ENCODE data around the gene ATXN7L3.
A peak's percentile ranks its signal among the peaks of the same experiment; 100 is the strongest.

Gene ATXN7L3

GRCh38 chr17:44200478-44201155 is 933 bp upstream of the ATXN7L3 start:
- DNase-seq (ENCODE audit: low spot score): no peak

DNA sequence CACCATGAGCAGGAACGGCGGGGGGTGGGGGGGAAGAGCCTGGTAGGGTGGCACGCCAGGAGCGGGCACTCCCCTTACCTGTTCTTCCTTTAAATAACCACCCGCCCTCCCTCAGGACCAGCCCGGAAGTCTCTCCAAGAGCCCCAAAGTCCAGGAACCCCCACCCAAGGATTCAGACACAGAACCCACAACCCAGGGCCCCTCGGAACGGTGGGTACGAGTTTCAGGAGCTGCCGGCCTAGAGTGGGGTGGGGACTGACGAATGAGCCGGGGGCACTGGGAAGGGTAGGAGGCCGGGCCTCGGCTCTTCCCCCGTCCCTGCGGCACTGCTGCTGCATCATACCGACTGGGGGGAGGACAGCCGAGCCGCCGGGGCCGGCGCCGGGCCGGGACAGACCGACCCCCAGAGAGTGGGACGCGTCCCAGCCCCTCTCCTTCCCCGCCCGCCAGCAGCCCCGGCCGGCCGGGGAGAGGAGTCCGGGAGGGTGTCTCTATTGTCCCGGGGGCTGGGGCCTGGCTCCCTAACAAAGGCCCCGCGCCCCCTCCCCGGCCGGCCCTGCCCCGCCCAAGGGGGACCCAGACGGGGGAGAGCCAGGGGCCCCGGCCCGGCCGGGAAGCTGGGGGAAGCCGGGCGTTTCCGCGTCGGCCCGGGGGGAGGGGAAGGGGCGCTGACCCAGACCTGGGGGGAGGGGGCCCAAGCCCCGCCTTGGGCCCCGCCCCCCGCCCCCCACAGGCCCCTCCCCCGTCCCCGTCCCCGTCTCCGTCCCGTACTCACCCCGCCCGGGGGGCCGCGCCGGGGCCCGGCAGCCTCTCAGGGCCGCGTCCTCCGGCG is 747 bp downstream of the ATXN7L3 start:
- peak; percentile 88 for DNase-seq (ENCODE audit: low spot score)

- DNase-seq (ENCODE audit: low spot score): peak; percentile 71
Observed at GRCh38 chr17:44197980-44198720, 1.5 kb downstream of the ATXN7L3 start.

- DNase-seq (ENCODE audit: low spot score): no peak
Observed at GRCh38 chr17:44197107-44197506, 2.6 kb downstream of the ATXN7L3 start.

- no peak for DNase-seq (ENCODE audit: low spot score)
Observed at GRCh38 chr17:44193326-44194084, 6.2 kb downstream of the ATXN7L3 start.

DNA sequence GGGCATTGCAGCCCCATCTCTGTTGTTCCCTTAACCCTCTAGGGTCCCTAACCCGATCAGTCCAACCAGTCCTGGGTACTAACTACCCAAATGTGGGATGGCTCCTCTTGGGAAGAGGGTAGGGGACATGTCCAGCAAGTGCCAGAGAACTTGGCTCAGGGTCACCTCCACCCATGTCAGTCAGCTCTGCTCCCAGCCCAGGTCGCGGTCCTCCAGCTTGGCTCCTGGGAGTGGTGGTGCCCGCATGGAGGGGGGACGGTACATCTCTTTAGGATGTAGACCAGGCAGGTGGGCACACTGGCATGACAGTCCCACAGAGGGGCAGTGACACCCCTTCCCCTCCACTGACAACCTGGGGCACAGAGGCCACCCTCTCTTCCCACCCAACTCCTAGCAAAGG is 6.9 kb downstream of the ATXN7L3 start:
- DNase-seq (ENCODE audit: low spot score): no peak

DNA sequence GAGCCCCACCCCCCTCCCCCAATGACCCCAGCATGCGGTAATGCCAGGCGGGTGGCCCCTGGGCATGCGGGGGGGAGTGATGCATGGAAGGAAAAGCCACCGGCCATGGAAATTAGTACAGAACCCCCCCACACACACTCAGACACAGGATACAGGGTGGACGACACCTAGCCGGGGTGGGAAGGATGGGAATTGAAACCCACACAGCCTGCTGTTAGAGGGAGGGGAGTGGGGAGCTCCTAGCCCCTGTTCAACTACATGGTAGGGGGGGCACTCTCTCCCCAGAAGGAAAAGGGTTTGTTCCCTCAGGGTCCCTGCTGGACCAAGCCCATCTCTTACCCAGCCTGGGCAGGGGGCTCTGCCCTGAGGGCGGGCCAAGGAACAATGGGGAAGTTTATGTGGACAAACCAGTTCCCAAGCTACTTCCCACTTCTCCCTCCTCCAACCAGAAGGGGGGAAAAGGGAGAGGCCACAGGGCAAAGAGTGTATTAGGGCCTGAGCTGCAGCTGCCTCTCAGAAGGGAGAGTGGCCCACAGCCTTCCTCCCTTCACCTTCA is 7.7 kb downstream of the ATXN7L3 start:
- no peak for DNase-seq (ENCODE audit: low spot score)

- no peak for DNase-seq (ENCODE audit: low spot score)
Observed at GRCh38 chr17:44191369-44191768, 8.3 kb downstream of the ATXN7L3 start.

DNA sequence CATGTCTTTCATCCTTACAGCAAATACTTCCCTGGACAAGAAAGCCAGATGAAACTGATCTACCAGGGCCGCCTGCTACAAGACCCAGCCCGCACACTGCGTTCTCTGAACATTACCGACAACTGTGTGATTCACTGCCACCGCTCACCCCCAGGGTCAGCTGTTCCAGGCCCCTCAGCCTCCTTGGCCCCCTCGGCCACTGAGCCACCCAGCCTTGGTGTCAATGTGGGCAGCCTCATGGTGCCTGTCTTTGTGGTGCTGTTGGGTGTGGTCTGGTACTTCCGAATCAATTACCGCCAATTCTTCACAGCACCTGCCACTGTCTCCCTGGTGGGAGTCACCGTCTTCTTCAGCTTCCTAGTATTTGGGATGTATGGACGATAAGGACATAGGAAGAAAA is 9.2 kb downstream of the ATXN7L3 start:
- no peak for DNase-seq (ENCODE audit: low spot score)

DNA sequence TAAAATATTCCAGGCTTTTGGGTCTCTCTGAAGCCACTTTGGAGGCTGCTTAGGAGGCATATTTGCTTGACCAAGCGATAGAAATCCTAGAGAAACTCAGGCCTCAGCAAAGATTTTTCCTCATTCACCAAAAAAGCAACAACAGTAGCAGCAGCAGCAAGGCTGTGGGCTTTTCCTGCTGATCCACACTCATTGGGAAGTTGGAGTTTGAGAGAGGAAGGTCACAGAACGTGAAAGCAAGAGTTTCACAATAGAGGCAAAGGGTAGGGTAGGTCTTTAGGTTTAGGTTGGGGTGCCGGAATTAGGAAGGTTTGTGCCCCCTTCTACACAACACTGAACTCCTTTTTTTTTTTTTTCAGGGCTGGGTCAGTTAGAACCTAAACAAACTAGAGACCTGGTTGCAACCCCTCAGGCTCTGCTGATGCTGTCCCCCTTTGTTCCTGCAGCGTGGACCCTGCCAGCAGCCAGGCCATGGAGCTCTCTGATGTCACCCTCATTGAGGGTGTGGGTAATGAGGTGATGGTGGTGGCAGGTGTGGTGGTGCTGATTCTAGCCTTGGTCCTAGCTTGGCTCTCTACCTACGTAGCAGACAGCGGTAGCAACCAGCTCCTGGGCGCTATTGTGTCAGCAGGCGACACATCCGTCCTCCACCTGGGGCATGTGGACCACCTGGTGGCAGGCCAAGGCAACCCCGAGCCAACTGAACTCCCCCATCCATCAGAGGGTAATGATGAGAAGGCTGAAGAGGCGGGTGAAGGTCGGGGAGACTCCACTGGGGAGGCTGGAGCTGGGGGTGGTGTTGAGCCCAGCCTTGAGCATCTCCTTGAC is 10.9 kb downstream of the ATXN7L3 start:
- DNase-seq (ENCODE audit: low spot score): no peak

GRCh38 chr17:44187131-44187899 is 12.4 kb downstream of the ATXN7L3 start:
- peak; percentile 79 for DNase-seq (ENCODE audit: low spot score)

- DNase-seq (ENCODE audit: low spot score): peak; percentile 100
Observed at GRCh38 chr17:44186307-44187130, 13.2 kb downstream of the ATXN7L3 start, which contains the start of gene TMUB2. TSS of gene TMUB2 (plus strand) at chr17:44186972. CDS start at chr17:44187709, 737 bp downstream.

DNA sequence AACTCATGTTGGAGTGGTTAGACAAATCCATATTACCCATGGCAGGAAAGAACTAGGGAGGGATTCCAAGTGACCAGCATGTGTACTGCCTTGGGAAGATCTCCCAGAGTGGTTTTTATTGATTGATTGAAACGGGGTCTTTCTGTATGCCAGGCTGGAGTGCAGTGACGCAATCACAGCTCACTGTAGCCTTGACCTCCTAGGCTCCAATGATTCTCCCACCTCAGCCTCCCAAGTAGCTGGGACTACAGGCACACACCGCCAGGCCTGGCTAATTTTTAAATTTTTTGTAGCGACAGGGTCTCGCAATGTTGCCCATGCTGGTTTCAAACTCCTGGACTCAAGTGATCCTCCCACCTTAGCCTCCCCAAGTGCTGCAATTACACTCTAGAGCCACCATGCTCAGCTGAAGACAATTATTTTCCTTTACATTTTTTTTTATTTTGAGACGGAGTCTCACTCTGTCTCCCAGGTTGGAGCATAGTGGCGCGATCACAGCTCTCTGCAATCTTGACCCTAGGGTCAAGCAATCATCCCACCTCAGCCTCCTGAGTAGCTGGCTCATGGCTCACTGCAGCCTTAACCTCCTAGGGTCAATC is 15.4 kb downstream of the ATXN7L3 start:
- DNase-seq (ENCODE audit: low spot score): no peak

- no peak for DNase-seq (ENCODE audit: low spot score)
Observed at GRCh38 chr17:44183024-44183423, 16.7 kb downstream of the ATXN7L3 start.

GRCh38 chr17:44178133-44178532 is 21.6 kb downstream of the ATXN7L3 start:
- DNase-seq (ENCODE audit: low spot score): no peak

- DNase-seq (ENCODE audit: low spot score): no peak
Observed at GRCh38 chr17:44177640-44178039, 22.0 kb downstream of the ATXN7L3 start.

GRCh38 chr17:44176671-44177501 is 22.8 kb downstream of the ATXN7L3 start:
- no peak for DNase-seq (ENCODE audit: low spot score)

- no peak for DNase-seq (ENCODE audit: low spot score)
Observed at GRCh38 chr17:44176257-44176656, 23.4 kb downstream of the ATXN7L3 start.
